T-helper 2 cell treated with Interferon-gamma antibody and Interleukin-4, amounts not matched to agents 5 μg/mL and 100 μg/mL, for 36 hours (primary cell): ENCODE data around the gene CCDC149.

Experiments
- DNase-seq: peaks from one replicate; pipeline ENCODE4 v3.0.0; 2021; ENCODE audit warnings: low spot score
- H3K27ac Mint-ChIP-seq: one replicate; pipeline ENCODE4 v1.8.0; 2021; ENCODE audit warnings: mild to moderate bottlenecking, mixed read lengths
- H3K27me3 Mint-ChIP-seq: one replicate; pipeline ENCODE4 v1.8.0; 2021; ENCODE audit warnings: low read depth, mixed read lengths
- H3K36me3 Mint-ChIP-seq: one replicate; pipeline ENCODE4 v1.8.0; 2021; ENCODE audit warnings: low read depth, mixed read lengths
- H3K4me1 Mint-ChIP-seq: one replicate; pipeline ENCODE4 v1.8.0; 2021; ENCODE audit warnings: low read depth, mixed read lengths
- H3K4me3 Mint-ChIP-seq: one replicate; pipeline ENCODE4 v1.8.0; 2022; ENCODE audit warnings: mild to moderate bottlenecking, moderate library complexity, mixed read lengths
- H3K9me3 Mint-ChIP-seq: one replicate; pipeline ENCODE4 v1.8.0; 2021; ENCODE audit warnings: mixed read lengths

The CCDC149 gene

GRCh38 chr4:24837336-24837735 is 75.5 kb downstream of the CCDC149 start:
- H3K9me3 Mint-ChIP-seq: no peaks in the 10 kb centered on the region
- no peak overlapping the region for H3K4me3 Mint-ChIP-seq
- no peak for DNase-seq
- no peaks in the 10 kb centered on the region for H3K27me3 Mint-ChIP-seq
- H3K36me3 Mint-ChIP-seq: no peaks in the 10 kb centered on the region
- no peaks in the 10 kb centered on the region for H3K4me1 Mint-ChIP-seq
- no peak overlapping the region for H3K27ac Mint-ChIP-seq

GRCh38 chr4:24836661-24837242 is 76.1 kb downstream of the CCDC149 start:
- H3K27ac Mint-ChIP-seq: no peak overlapping the region
- H3K4me3 Mint-ChIP-seq: no peak overlapping the region
- DNase-seq: no peak
- H3K27me3 Mint-ChIP-seq: no peaks in the 10 kb centered on the region
- H3K9me3 Mint-ChIP-seq: no peaks in the 10 kb centered on the region
- H3K36me3 Mint-ChIP-seq: no peaks in the 10 kb centered on the region
- no peaks in the 10 kb centered on the region for H3K4me1 Mint-ChIP-seq

GRCh38 chr4:24835696-24836095 is 77.1 kb downstream of the CCDC149 start:
- no peaks in the 10 kb centered on the region for H3K9me3 Mint-ChIP-seq
- no peak for DNase-seq
- H3K27me3 Mint-ChIP-seq: no peaks in the 10 kb centered on the region
- no peak overlapping the region for H3K4me3 Mint-ChIP-seq
- no peaks in the 10 kb centered on the region for H3K36me3 Mint-ChIP-seq
- H3K27ac Mint-ChIP-seq: no peak overlapping the region
- H3K4me1 Mint-ChIP-seq: no peaks in the 10 kb centered on the region

- Mint-ChIP-seq H3K4me1 (no peaks in the 10 kb centered on the region), H3K27me3 (no peaks in the 10 kb centered on the region), H3K36me3 (no peaks in the 10 kb centered on the region), H3K27ac (no peak overlapping the region), H3K4me3 (no peak overlapping the region), H3K9me3 (no peaks in the 10 kb centered on the region)
- no peak for DNase-seq
Measured at GRCh38 chr4:24831637-24832036, 81.2 kb downstream of the CCDC149 start.

- peaks cover 2% of the 10 kb centered on the region for H3K27me3 Mint-ChIP-seq
- H3K4me3 Mint-ChIP-seq: no peak overlapping the region
- no peak for DNase-seq
- no peak overlapping the region for H3K27ac Mint-ChIP-seq
- no peaks in the 10 kb centered on the region for H3K36me3 Mint-ChIP-seq
- H3K9me3 Mint-ChIP-seq: no peaks in the 10 kb centered on the region
- H3K4me1 Mint-ChIP-seq: no peaks in the 10 kb centered on the region
Measured at GRCh38 chr4:24824720-24825119, 88.1 kb downstream of the CCDC149 start.

- H3K4me3 Mint-ChIP-seq: no peak overlapping the region
- H3K27ac Mint-ChIP-seq: no peak overlapping the region
- no peak for DNase-seq
- H3K36me3 Mint-ChIP-seq: no peaks in the 10 kb centered on the region
- H3K27me3 Mint-ChIP-seq: peaks cover 2% of the 10 kb centered on the region
- no peaks in the 10 kb centered on the region for H3K9me3 Mint-ChIP-seq
- H3K4me1 Mint-ChIP-seq: no peaks in the 10 kb centered on the region
Measured at GRCh38 chr4:24820541-24820940, 92.3 kb downstream of the CCDC149 start.

- H3K4me1 Mint-ChIP-seq: no peaks in the 10 kb centered on the region
- H3K36me3 Mint-ChIP-seq: no peaks in the 10 kb centered on the region
- no peak overlapping the region for H3K27ac Mint-ChIP-seq
- no peaks in the 10 kb centered on the region for H3K9me3 Mint-ChIP-seq
- H3K4me3 Mint-ChIP-seq: no peak overlapping the region
- no peak for DNase-seq
- peaks cover 2% of the 10 kb centered on the region for H3K27me3 Mint-ChIP-seq
Measured at GRCh38 chr4:24816797-24817196, 96.0 kb downstream of the CCDC149 start.

- Mint-ChIP-seq H3K27ac (no peak overlapping the region), H3K9me3 (no peaks in the 10 kb centered on the region), H3K4me3 (no peak overlapping the region), H3K27me3 (no peaks in the 10 kb centered on the region), H3K4me1 (no peaks in the 10 kb centered on the region), H3K36me3 (no peaks in the 10 kb centered on the region)
- DNase-seq: no peak
Measured at GRCh38 chr4:24813732-24814131, 99.1 kb downstream of the CCDC149 start.

GRCh38 chr4:24810871-24811631 is 101.8 kb downstream of the CCDC149 start:
- no peak for DNase-seq
- Mint-ChIP-seq H3K4me3 (no peak overlapping the region), H3K36me3 (no peaks in the 10 kb centered on the region), H3K27me3 (no peaks in the 10 kb centered on the region), H3K4me1 (no peaks in the 10 kb centered on the region), H3K9me3 (no peaks in the 10 kb centered on the region), H3K27ac (no peak overlapping the region)

- Mint-ChIP-seq H3K4me3 (no peak overlapping the region), H3K9me3 (no peaks in the 10 kb centered on the region), H3K4me1 (no peaks in the 10 kb centered on the region), H3K27me3 (no peaks in the 10 kb centered on the region), H3K36me3 (no peaks in the 10 kb centered on the region), H3K27ac (no peak overlapping the region)
- no peak for DNase-seq
Measured at GRCh38 chr4:24809815-24810405, 102.9 kb downstream of the CCDC149 start.

GRCh38 chr4:24809376-24809775 is 103.5 kb downstream of the CCDC149 start:
- Mint-ChIP-seq H3K9me3 (no peaks in the 10 kb centered on the region), H3K4me3 (no peak overlapping the region), H3K4me1 (no peaks in the 10 kb centered on the region), H3K27me3 (no peaks in the 10 kb centered on the region), H3K27ac (no peak overlapping the region), H3K36me3 (no peaks in the 10 kb centered on the region)
- no peak for DNase-seq

- no peaks in the 10 kb centered on the region for H3K4me1 Mint-ChIP-seq
- H3K36me3 Mint-ChIP-seq: no peaks in the 10 kb centered on the region
- no peak overlapping the region for H3K4me3 Mint-ChIP-seq
- no peak for DNase-seq
- H3K27me3 Mint-ChIP-seq: no peaks in the 10 kb centered on the region
- no peaks in the 10 kb centered on the region for H3K9me3 Mint-ChIP-seq
- no peak overlapping the region for H3K27ac Mint-ChIP-seq
Measured at GRCh38 chr4:24808955-24809354, 103.9 kb downstream of the CCDC149 start.

- Mint-ChIP-seq H3K4me3 (no peak overlapping the region), H3K4me1 (no peaks in the 10 kb centered on the region), H3K36me3 (no peaks in the 10 kb centered on the region), H3K9me3 (no peaks in the 10 kb centered on the region), H3K27me3 (no peaks in the 10 kb centered on the region), H3K27ac (no peak overlapping the region)
- no peak for DNase-seq
Measured at GRCh38 chr4:24808261-24808660, 104.6 kb downstream of the CCDC149 start.

- no peaks in the 10 kb centered on the region for H3K4me1 Mint-ChIP-seq
- H3K27me3 Mint-ChIP-seq: peaks cover under 1% of the 10 kb centered on the region
- no peaks in the 10 kb centered on the region for H3K36me3 Mint-ChIP-seq
- H3K9me3 Mint-ChIP-seq: no peaks in the 10 kb centered on the region
- DNase-seq: no peak
- H3K4me3 Mint-ChIP-seq: no peak overlapping the region
- no peak overlapping the region for H3K27ac Mint-ChIP-seq
Measured at GRCh38 chr4:24807611-24808010, 105.2 kb downstream of the CCDC149 start.
